ENCODE measurements around the gene METTL16.
"Not testable (repeated sequence)": the region's sequence is repeated elsewhere in the genome, so short reads cannot be mapped to it uniquely, and the experiment has no call there.

Gene METTL16

DNA sequence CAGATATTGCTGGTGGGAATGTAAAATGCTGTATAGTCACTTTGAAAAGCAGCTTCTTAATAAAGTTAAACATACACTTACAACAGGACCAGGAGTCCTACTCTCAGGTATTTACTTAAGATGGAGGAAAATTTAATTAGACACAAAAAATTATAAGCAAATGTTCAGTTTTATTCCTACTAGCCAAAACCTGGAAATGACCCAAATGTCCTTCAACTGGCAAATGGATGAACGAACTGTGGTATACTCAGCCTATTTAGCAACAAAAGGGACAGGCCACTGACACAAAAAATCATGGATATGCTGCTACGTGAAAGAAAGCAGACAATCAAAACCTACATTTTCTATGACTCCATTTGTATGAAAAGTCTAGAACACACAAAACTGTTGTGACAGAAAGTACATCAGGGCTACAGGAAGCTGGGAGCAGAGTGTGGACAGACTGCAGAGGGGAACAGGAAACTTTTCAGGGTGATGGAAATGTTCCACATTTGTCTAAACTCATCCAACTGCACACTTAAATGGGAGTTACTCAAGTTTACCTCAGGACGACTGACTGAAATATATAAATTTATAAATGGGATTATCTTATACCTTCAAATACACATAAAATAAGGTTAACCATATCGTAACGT, 61.6 kb downstream of the METTL16 start:
- no peak for DNase-seq (ENCODE audit: low read depth in 2 of 2)

DNA sequence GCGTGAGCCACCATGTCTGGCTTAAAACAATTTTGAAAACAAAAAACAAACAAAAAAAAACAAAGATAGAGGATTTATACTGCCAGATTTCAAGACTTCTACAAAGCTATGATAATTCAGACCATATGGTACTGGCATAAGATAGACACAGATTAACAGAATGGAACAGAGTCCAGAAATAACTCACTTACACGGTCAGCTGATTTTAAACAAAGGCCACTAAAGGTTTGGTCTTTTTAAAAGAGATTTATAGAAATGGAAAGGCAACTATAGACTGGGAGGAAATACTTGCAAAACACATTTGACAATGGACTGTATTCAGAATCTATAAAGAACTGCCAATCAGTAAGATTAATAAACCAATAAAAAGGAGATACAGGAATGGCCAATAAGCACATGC, 62.2 kb downstream of the METTL16 start:
- DNase-seq (ENCODE audit: low read depth in 2 of 2) = no peak

DNA sequence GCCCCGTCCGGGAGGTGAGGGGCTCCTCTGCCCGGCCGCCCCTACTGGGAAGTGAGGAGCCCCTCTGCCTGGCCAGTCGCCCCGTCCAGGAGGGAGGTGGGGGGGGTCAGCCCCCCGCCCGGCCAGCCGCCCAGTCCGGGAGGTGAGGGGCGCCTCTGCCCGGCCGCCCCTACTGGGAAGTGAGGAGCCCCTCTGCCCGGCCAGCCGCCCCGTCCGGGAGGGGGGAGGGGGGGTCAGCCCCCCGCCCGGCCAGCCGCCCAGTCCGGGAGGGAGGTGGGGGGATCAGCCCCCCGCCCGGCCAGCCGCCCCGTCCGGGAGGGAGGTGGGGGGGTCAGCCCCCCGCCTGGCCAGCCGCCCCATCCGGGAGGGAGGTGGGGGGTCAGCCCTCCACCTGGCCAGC, 64.2 kb downstream of the METTL16 start:
- not testable (repeated sequence) for DNase-seq (ENCODE audit: low read depth in 2 of 2)

DNA sequence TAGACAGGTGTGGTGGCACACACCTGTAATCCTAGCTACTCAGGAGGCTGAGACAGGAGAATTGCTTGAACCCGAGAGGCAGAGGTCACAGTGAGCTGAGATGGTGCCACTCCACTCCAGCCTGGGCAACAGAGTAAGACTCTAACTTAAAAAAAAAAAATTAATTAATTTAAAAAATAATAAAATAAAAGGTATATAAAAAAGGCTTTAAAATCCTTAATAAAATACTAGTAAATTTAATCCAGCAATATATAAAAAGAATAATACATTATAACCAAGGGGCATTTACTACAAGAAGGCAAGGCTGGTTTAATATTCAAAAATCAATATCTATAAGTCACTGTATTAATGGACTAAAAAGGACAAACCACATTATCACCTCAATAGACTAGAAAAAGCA, 66.0 kb downstream of the METTL16 start:
- DNase-seq (ENCODE audit: low read depth in 2 of 2) = no peak

DNA sequence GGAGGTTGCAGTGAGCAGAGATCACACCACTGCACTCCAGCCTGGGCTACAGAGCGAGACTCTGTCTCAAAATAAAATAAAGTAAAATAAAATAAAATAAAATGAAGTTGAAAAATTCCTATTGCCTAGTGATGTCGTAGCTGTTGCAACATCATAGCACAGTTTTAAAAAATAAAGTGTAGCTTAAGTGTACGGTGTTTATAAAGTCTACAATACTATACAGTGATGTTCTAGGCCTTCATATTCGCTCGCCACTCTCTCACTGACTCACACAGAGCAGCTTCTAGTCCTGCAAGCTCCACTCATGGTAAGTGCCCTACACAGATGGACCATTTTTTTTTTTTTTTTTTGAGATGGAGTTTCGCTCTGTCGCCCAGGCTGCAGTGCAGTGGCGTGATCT, 67.3 kb downstream of the METTL16 start:
- no peak for DNase-seq (ENCODE audit: low read depth in 2 of 2)

DNA sequence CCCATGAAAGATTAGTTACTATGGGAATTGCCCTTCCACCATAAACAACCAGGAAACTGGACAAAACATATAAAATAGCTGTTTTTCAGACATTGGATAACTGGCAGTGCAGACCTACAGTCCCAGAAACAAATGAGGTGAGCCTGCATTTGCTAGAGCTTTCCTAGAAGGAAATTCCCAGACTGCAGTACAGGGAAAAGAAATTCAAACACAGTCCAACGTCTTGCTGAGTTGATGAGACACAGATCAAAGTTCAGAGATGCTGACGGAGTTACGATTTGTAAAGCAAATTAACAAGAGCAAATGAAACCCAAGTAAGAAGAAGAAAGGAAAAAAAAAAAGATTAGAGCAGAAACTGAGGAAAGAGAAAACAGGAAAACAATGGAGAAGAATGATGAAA, 69.5 kb downstream of the METTL16 start:
- DNase-seq (ENCODE audit: low read depth in 2 of 2) = no peak

DNA sequence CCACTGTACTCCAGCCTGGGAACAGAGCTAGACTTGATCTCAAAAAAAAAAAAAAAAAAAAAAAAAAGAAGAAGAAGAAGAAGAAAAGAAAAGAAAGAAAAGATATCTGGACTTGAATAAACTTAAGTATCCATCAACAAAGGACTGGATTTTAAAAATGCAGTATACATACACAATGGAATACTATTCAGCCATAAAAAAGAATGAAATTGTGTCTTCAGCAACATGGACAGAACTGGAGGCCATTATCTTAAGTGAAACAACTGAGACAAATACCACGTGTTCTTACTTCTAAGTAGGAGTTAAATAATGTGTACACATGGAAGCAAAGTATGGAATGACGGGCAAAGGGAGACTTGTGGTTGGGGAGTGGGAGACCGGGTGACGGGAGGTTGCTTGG, 70.8 kb downstream of the METTL16 start:
- no peak for DNase-seq (ENCODE audit: low read depth in 2 of 2)

DNA sequence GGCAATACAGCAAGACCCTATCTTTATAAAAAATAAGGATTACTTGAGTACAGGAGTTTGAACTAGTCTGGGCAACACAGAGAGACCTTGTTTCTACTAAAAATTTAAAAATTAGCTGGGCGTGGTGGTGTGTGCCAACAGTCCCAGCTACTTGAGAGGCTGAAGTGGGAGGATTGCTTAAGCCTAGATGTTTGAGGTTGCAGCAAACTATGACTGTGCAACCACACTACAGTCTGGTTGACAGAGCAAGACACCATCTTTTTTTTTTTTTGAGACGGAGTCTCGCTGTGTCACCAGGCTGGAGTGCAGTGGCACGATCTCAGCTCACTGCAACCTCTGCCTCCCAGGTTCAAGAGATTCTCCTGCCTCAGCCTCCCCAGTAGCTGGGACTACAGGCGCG, 71.7 kb downstream of the METTL16 start:
- DNase-seq (ENCODE audit: low read depth in 2 of 2) = not testable (repeated sequence)

DNA sequence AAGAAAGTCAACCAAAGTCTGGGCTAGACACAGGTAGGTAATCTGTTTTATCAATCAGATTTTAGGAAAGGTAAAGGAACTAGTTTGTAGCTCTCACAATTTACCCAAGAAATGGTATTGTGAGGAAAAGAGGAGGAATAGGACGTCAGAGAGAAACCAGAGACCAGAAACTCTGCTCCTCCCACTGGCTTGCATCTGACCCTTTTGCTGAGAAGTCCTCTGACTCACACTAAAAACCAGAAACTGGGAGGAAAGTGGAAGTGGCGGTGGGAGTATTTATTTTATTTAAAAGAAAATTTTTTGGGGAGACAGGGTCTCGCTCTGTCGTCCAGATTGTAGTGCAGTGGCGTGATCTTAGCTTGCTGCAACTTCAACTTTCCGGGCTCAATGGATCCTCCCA, 72.9 kb downstream of the METTL16 start:
- DNase-seq (ENCODE audit: low read depth in 2 of 2) = no peak

DNA sequence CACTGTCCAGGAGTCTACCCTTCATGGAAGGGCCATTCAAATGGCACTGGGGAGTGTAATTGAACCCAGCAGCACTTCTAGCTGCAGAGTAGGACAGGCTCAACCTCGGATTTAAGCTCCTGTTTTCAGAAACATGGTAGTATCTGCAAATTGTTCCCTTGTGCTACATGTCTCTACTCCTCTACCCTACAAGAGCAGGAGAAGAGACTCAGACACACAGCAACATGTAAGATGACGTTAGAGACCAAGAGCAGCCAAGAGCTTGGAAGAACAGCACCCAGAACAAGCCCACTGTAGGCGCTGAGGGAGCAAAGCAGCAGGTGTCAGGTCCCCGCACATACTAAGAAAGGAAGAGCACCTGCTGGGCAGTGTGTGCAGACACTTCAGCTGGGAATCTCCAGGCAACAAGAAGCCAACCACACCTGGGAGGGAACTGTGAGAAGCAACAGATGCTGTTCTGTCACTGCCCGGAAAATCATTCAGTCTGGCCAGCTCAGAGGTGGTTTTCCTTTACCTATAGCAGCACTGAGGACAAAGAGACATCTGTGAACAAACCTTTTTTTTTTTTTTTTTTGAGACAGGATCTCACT, 75.3 kb downstream of the METTL16 start:
- DNase-seq (ENCODE audit: low read depth in 2 of 2) = no peak

DNA sequence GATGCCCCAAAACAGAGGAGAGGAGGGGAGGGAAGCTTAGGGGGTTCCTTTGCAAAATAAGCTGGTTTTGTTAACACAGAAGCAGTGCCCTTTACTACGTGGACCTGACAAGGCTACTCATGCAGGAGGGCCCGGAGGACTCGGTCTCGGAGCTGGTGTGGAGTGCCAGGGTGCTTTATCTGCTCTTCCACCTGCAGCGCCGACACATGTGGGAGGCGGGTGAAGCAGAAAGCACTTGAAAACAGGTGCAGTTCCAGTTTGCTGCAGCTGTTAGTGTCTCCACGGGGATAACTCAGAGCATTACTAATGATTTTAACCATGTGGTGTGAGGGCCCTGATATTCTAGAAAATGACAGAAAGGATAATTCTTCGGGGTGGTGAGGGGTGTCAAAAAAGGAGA, 75.8 kb downstream of the METTL16 start:
- DNase-seq (ENCODE audit: low read depth in 2 of 2) = no peak

DNA sequence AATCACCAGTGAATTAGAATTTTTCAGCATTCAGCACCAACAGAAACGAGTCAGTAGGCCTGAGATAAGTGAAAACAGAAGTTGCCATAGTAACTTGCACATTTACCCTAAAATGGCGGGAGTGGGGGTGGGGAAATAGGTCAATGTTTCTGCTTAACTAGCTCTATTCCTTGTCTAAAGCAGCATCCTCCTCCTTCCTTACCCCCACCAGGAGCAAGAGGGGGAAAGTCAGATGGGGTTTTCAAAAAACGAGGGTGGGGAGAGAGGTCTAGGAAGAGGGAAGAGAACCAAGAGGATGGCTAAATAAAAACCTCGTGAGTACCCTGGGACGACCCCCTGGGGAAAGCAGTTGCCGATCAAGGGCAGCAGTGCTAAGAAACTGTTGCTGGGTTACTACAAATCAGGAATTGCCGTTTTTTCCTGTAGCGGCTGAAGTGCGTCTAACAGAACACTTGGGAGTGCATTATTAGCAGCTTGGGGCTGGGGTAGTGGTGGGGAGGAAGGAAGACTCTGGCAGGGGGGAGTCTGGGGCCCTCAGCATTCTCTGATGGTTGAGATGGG, 76.4 kb downstream of the METTL16 start:
- DNase-seq (ENCODE audit: low read depth in 2 of 2) = no peak

DNA sequence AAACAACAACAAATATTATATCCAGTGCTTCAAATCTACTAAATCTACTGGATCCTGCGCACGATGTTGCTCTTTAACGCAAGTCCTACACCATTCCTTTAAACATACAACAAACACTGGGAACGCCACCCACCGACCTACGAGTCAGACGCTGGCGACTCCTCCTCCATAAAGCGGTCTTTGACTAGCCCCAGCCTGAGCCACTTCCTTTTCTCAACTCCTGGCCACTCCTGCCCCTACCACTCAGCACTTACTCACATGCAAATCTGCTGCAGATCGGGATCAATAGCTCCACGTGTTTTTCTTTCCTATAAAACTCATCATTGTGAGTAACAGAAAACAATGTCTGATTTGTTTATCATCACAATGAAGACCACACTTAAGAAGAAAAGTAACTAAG, 78.0 kb downstream of the METTL16 start:
- no peak for DNase-seq (ENCODE audit: low read depth in 2 of 2)

DNA sequence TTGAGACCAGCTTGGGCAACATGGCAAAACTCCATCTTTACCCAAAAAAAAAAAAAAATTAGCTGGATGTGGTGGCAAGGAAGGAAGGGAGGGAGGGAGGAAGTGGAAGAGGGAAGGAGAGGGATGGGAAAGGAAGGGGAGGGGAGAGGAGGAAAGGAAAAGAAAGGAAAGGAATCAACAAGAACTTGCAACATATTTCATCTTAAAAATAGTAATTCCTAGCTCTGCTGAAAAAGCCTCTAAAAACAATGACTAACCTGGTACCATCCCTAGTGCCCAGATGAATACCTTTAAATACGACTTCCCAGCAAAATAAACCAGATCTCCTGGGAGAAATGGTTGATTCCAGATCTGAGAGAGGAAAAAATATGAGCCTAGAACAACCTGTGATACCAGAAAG, 83.8 kb downstream of the METTL16 start:
- DNase-seq (ENCODE audit: low read depth in 2 of 2) = no peak

DNA sequence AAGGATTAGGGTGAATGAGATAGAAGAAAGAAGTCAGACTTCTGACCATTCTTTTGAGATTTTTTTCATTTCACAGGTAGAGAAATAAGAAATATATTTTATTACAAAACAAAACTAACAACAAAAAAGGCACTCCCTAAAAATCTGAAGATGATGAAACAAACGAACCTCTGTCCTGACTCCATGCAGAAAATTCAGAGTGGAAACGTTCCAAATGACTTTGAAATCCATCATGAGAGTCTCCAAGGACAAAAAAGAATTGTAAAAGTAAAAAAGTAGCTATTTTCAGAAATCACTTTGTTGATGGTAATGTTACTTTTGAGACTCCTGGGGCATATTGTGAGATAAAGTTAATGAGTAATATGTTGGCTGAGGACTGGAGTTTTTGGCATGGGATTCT, 84.5 kb downstream of the METTL16 start:
- DNase-seq (ENCODE audit: low read depth in 2 of 2) = no peak

DNA sequence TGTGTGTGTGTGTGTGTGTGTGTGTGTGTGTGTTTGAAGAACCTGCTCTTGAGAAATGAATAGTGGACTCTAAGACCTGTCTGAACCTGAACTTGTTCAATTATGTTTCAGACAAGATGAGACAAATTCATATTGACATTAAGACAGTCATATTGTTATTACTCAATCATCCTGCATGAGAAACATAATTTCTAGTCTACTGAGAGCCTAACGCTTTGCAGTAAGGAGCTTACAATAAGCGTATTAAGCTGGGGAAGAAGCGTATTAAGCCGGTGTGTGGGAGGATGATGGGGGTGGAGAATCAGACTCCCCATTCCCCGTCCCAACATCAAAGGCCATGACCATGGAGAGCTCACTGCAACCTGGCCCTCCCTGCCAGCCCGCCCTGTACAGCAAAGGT, 88.4 kb downstream of the METTL16 start:
- no peak for DNase-seq (ENCODE audit: low read depth in 2 of 2)

DNA sequence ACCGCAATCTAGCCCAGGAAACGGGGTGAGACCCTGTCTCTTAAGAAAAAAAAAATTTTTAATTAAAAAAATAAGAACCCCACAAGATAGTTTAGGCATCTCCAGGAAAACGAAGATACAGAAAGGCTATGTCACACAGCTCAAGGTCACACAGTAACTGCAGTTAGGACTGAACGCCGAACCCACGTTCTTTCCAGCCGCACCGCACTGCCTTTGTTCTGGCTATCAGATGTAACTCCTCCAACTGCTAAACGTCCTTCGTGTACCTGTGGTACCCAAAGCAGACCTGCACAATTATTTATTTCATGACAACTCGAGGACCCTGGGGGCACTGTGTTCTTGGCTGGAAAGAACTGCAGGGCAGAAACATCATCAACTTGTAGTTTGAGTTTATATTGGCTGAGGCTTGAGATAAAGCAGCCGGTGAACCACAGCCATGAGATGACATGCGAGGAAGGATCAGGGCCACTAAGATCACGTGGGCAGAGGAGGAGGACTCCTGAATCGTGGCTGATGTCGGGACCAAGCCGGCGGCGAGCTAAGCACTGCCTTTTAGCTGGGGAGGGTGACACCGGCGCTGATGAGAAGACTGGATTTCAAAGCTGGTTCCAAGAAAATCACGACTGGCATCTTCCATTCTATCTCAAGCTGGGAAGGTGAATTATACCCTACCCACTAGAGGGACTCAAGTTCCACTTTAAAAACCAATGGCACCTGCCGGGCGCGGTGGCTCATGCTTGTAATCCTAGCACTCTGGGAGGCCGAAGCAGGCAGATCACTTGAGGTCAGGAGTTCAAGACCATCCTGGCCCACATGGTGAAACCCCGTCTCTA, 90.2 kb downstream of the METTL16 start:
- no peak for DNase-seq (ENCODE audit: low read depth in 2 of 2)

DNA sequence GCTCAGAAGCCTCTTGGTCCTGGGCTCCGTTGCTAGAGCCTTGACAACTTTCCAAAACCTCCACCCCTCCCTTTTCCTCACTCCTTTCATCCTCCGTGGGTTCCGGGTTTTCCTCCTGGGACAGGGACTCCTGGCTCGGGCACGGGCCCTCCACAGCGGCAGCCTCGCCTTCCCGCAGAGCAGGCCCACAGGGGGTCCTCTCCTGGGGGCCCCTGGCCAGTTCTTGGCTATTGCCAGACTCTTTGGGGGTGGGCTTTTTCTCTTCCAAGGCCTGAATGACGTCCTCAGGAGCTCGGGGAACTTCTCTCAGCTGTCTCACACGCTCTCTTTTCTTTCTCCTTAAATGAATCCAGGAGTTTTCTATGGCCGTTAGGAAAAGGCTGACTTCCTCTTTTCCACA, 91.5 kb downstream of the METTL16 start:
- no peak for DNase-seq (ENCODE audit: low read depth in 2 of 2)

DNA sequence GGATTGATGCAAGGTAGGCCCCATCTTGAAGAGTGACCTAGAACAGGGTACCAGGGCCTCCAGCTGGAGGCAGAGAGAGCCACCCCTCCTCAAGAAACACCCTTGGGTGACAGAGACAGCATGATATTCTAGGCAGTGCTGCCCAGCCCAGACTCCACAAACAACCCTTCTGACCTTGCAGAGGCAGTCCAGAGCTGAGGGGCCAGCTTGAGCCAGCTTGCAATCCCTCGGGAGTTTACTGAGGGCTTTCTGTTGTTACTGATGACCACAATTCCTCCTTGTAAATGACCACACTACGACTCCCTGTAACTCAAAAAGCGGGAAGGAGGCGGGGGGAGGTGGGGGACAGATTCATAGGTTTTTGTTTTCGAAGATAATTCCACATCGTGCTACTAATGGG, 92.2 kb downstream of the METTL16 start:
- DNase-seq (ENCODE audit: low read depth in 2 of 2) = no peak

DNA sequence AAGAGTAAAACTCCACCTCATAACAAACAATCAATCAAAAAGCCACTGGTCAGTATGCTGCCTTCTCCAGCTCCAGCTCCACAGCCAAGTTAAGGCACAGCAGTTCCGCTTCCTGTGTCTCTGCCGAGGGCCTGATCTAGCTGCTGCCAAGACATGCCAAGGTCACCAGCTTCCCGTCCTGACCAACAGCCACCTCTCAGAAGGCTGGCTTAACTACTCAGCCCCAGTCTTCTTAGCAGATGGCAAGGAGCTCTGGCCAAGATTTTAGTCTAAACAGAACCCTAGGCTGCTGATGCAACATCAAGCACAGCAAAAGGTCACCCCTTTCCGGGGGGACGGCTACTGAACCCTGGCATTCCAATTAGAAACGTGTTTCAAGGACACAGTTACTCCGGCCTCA, 93.1 kb downstream of the METTL16 start:
- DNase-seq (ENCODE audit: low read depth in 2 of 2) = no peak

DNA sequence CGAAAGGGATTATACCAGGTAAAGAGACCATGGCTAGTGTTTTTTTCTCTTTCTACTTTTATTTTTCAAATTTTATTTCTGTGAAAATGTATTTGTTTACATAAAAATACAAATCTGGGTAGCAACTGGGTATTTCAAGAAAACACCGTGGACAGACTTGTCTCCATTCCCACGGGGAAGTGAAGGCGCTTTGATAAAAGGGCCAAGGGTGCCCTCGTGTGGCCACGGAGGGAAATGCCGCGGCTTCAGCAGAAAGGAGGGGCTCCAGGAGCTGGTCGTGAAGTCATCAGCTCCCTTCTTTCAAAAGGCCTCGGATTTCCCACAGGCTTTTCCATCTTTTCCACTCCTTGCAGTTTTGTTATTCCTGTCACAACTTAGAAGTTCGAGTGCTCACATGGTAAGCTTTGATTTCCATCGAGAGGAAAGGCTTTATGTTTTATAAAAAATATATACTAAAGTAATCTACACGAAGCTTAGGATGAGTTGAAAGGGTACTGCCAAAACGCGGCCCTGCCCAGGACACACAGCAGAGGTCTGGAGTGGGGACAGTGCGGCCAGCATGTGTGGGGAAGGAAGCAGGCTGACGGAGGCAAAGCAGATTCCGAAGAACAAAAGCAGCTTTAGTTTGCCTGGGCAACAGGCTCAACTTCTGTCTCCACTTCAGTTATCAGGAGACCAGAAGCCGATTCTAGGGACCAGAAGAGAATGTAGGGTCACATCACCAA, 95.5 kb downstream of the METTL16 start:
- peak; percentile 72 for DNase-seq (ENCODE audit: low read depth in 2 of 2)

DNA sequence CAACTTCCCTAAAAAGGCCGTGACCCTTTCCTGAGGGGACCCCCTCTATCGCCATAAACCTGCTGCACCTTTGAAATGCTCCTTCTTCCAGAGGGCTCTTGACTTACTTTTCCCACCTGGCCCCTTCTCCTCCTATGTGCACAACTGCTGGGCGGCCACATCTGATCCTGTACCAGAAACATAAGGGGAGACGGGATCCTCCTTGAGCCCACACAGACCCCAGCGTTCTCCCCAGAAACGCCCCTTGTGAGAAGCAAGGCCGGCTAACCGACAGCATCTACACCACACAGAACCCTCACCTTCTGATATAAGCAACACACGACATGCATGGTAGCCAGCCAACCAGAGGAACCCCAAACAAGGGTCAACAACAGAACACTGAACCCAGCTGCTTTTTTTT, 96.6 kb downstream of the METTL16 start:
- no peak for DNase-seq (ENCODE audit: low read depth in 2 of 2)

Data from activated CD8-positive, alpha-beta memory T cell treated with anti-CD3 and anti-CD28 coated beads for 4 hours (primary cell).